ENCODE data around the gene PRM1.

PRM1 gene

GRCh38 chr16:11273721-11274324, 7.3 kb downstream of the PRM1 start:
- FAIRE-seq (no peak), DNase-seq (ENCODE audit: low spot score) (no peak)

GRCh38 chr16:11272921-11273720, 8.0 kb downstream of the PRM1 start, which contains the start of gene PRM3:
Gene PRM3, minus strand, starts transcription at chr16:11273629. Its CDS starts 34 bp downstream, at chr16:11273595.
- FAIRE-seq, result no peak
- no peak for DNase-seq (ENCODE audit: low spot score)

- FAIRE-seq, result no peak
- no peak for DNase-seq (ENCODE audit: low spot score)
Observed at GRCh38 chr16:11272484-11272883, 8.6 kb downstream of the PRM1 start.

DNA sequence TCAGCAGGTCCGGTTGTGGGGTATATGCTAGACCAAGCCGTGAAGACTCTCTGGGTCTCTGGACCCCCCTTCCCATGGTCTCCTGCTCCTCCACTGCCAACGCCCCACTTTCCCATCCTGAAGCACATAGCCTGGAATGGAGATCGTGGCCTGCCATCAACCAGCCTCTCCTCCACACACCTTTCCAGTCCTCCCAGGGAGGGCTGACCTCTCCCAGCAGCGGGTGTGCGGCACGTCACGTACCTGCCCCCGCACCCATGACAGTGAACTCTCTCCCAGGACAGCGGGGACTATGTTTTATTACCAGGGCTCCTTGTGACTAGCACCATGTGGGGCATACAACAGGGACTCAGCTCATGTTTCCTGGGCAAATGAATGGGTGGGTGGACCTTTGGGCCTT, 9.5 kb downstream of the PRM1 start:
- FAIRE-seq (no peak), DNase-seq (ENCODE audit: low spot score) (no peak)

DNA sequence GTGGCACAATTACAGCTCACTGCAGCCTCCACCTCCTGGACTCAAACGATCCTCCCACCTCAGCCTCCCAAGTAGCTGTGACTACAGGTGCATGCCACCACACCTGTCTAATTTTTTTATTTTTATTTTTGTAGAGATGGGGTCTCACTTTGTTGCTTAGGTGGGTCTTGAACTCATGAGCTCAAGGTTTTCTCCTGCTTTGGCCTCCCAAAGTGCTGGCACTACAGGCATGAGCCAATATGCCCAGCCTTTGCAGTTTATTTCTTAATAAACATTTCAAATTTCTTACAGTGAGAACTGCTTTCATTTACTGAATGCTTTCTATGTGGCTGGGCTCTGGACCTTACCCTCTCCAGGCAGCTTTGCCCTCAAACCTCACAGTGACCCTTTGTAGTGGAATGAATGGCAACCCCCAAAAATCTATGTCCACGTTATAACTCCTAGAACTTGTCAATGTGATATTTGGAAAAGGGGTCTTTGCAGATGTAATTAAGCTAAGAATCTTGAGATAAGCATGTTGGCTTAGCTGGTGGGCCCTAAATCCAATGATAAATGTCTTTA, 10.4 kb downstream of the PRM1 start:
- no peak for DNase-seq (ENCODE audit: low spot score)
- FAIRE-seq, result no peak

- DNase-seq (ENCODE audit: low spot score) (no peak), FAIRE-seq (no peak)
Observed at GRCh38 chr16:11268921-11269375, 12.2 kb downstream of the PRM1 start, which contains the start of gene TNP2. Gene TNP2, minus strand, starts transcription at chr16:11269325. Its CDS starts 63 bp downstream, at chr16:11269262.

- DNase-seq (ENCODE audit: low spot score) (no peak), FAIRE-seq (no peak)
Observed at GRCh38 chr16:11265124-11265523, 16.0 kb downstream of the PRM1 start.

GRCh38 chr16:11264155-11264832, 16.8 kb downstream of the PRM1 start:
- DNase-seq (ENCODE audit: low spot score), result no peak
- no peak for FAIRE-seq

DNA sequence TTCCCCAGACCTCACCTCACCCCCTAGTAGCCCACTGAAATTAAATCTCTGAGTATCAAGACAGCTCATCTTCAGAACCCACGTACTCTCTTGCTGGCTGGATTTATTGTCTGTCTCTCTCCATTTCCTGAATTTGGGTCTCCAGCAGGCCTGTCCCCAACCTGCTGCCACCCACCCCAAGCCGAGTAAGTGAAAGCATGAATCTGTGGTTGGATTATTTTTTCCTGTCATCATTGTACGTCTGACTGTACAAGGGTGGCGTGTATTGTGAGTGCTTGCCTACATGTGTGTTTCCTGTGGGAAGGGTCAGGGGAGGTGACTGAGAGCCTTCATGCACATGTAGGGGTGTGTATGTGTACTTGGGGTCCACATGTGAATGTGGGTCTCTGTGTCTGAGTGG, 17.4 kb downstream of the PRM1 start:
- no peak for DNase-seq (ENCODE audit: low spot score)
- FAIRE-seq, result no peak

- no peak for FAIRE-seq
- no peak for DNase-seq (ENCODE audit: low spot score)
Observed at GRCh38 chr16:11262915-11263314, 18.2 kb downstream of the PRM1 start.

DNA sequence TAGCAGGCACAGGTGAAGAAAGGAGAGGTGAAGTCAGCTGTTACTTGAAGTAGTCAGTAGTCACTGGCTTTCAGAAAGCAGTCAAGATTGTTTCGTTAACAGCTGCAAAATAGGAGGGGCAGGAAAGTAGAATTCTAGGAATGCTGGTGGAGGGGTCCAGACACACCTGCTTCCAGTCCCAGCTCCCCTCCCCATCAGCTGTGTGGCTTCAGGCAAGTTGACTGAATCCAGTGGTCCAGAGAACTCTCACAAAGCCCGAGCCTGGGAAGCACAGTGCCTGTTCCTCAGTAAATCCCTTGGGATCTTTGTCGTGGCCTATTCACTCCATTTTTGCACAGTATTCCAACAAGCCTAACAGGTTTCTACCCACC, 20.5 kb downstream of the PRM1 start:
- DNase-seq (ENCODE audit: low spot score) (no peak), FAIRE-seq (no peak)

DNA sequence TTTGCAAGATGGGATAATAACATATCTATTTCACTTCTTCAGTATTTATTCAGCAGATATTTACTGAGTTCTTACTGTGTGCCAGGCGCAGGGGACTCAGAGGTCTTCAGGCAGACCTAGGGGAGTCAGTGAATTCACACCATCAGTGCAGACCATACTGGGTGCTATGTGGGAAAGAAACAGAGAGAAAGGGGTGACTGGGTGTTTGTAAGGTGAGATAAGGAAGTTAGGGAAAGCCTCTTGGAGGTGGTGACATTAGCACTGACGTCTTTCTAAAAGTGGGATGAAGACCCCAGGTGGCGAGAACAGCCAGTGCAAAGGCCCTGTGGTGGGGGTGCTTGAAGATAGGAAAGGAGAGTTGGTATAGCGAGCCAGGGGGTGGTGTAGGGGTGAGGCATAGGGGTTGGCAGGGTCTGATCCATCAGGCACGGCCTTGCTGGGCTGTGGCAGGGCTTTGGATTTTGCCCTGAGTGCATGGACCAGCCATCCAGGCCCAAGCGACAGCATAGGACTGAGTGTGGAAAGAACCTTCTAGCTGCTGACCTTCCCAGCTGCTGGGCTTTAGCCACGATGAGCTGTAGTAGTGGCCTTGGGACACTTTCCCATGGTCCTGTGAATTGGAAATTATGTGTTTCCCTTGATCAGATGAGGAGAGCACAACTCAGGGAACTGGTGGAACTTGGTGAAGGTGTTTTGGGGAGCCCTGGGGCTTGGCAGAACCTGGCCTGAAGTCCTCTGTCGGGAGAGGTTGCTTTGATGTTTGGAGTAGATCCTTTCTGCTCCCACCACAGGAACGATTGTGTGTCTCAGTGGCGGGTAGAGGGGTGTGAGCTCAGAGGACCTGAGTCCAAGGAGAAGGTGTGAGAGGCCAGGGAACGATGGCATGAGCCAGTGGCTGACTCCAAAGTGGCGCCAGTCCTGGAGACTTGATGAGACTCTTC, 21.2 kb downstream of the PRM1 start:
- FAIRE-seq (no peak), DNase-seq (ENCODE audit: low spot score) (no peak)

DNA sequence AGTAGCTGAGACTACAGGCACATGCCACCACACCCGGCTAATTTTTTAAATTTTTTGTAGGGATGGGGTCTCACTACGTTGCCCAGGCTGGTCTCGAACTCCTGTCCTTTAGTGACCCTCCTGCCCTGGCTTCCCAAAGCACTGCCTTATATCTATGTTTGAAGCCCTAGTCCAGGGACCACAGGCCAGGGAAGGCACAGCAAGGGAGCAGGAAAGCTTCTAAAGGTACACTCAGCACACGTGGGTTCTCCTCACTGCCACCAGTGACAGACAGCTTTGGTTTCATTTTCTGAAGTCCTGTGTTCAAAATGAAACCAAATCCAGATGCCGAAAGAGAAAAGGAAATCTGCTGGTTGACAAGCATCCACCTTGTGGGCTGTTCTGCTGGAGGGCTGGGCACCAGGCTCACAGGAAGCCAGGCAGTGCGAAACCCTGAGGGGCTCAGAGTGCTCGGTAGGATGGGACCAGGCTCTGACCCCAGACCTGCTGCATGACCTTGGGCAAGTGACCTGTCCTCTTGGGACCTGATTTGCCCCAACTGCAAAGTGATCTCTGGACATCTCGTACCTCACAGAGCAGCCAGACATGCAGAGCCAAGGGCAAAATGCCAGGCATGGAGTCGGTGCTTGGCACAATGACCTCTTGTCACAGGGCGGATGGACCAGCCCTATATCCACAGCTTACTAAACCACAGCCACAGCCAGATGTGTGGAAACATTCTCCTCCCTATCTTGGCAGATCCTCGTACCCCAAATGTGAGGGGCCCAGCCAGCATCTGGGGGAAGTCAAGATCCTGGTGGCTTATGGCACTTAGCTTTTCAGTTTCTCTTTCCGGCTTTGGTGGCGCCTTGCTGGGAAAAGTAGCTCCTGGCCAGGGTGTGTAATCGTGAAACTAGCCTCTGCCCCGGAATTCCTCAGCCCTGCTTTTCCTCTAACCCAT, 22.3 kb downstream of the PRM1 start:
- FAIRE-seq, result no peak
- DNase-seq (ENCODE audit: low spot score), result no peak

DNA sequence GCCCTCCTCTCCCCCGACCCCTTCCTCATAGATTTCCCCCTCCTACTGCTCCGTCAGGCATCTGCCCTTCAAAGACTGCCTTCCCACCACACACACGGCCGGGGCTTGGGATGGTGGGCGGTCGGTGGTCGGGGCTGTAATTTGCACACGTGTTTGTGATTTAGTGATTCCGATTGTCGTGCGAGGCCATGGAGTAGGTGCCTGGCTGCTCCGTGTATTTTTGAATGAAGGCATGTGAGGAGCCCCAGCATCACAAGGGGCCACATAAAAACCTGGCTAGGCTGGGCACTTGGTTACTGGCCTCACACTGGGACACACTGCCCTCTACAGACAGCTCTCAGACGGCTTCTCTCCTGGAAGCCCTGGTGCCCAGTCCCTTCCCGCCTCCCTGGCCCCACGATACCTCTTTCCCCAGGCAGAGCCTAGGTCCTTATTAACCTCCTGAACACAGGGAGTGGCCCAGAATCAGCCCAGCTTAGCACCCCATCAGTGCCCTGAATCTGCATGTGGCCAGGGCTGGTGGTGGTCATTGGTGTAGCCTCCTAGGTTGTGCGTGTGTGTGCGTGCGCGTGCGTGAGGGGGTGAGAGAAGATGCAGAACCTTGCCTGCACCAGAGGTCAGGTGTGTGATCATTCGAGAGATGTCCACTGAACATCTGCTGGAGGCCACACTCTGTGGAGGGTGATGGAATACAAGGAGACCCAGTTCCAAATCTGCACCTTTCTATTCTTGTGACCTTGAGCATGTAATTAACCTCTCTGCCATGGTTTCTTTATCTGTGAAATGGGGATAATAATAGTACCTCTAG, 23.8 kb downstream of the PRM1 start:
- peak; percentile 62 for DNase-seq (ENCODE audit: low spot score)
- FAIRE-seq, result no peak

DNA sequence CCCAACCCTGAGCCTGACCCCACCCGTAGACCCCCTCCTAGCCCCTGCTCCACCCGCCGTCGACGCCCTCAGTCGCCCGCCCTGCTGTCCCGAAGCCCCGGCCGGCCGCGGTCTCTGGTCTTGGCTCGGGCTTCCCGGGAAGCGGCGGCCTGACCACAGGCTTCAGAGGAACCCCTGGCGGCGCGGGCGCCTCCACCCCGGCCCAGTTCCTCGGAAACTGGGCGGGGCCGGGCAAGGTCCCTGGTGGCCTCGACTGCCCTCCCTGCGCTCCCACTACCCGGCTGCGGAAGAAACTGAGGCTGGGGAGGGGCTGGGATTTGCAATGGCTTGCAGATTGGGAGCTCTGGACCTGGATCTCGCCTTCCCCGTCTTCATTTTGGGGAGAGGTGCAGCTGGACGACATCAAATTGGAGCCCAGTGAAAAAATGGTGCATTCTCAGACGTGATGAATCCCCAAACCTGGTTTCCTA, 24.4 kb downstream of the PRM1 start:
- FAIRE-seq (no peak), DNase-seq (ENCODE audit: low spot score) (peak; percentile 28)

- FAIRE-seq, result no peak
Observed at GRCh38 chr16:11255737-11256660, 25.1 kb downstream of the PRM1 start, which contains the start of gene SOCS1. Gene SOCS1, minus strand, starts transcription at chr16:11256204. Its CDS starts 726 bp downstream, at chr16:11255478.

GRCh38 chr16:11254913-11255736, 26.0 kb downstream of the PRM1 start:
- DNase-seq (ENCODE audit: low spot score) (no peak), FAIRE-seq (no peak)

More at GRCh38 chr16:11255737-11256660, 25.1 kb downstream of the PRM1 start, which contains the start of gene SOCS1:
- DNase-seq (ENCODE audit: low spot score), result peak; percentile 68
